Upper lobe of right lung (tissue), 1 donor: ENCODE results near the gene ADH5. TPM values are rescaled to one million over a fixed set of nuclear protein-coding genes. Genes with fewer than 3 reads are reported as not detected.

Experiments used
- ATAC-seq: fragments of 200-7000 bp; cut with Tn5 transposase; one replicate; pipeline ENCODE4 v1.9.1; 2020; ENCODE audit warnings: mild to moderate bottlenecking, moderate library complexity
- DNase-seq: peaks from one replicate; pipeline ENCODE4 v3.0.0-alpha.2; 2020
- H3K27ac ChIP-seq: fragments of 200-600 bp; one replicate; pipeline ENCODE4 v1.8.0; 2022
- H3K27me3 ChIP-seq: fragments of 200-600 bp; one replicate; pipeline ENCODE4 v1.8.0; 2022; ENCODE audit warnings: mild to moderate bottlenecking
- H3K36me3 ChIP-seq: fragments of 200-600 bp; one replicate; pipeline ENCODE4 v1.8.0; 2022
- H3K4me1 ChIP-seq: fragments of 200-600 bp; one replicate; pipeline ENCODE4 v1.8.0; 2022
- H3K4me3 ChIP-seq: fragments of 200-600 bp; one replicate; pipeline ENCODE4 v1.8.0; 2022; ENCODE audit warnings: mild to moderate bottlenecking
- H3K9me3 ChIP-seq: fragments of 200-600 bp; one replicate; pipeline ENCODE4 v1.8.0; 2022
- intact Hi-C: fragments of 100-400 bp; cut with DNase I; formaldehyde crosslinking; loops from one replicate; pipeline ENCODE4 v1.11.0; 2022
- total RNA-seq: library from RNA; stranded (reverse); fragmentation: NEBNext Ultra II Directional; extraction: Animal tissue kit (Norgen Biotek cat#: 25700); gene quantifications from one replicate; pipeline ENCODE4 v1.2.1, GENCODE V29; 2021
- TF ChIP-seq, protein P1 (sequence below): fragments of 200-600 bp; IDR thresholded peaks from one replicate; pipeline ENCODE4 v1.8.0; 2022; ENCODE audit warnings: antibody characterized with exemption
- donor health status: DM: no; HTN: yes; CAD: no; lungs with severe emphysema.

ADH5 gene
- total RNA-seq, 1 donor from 2014 or later, result 166 TPM

DNA sequence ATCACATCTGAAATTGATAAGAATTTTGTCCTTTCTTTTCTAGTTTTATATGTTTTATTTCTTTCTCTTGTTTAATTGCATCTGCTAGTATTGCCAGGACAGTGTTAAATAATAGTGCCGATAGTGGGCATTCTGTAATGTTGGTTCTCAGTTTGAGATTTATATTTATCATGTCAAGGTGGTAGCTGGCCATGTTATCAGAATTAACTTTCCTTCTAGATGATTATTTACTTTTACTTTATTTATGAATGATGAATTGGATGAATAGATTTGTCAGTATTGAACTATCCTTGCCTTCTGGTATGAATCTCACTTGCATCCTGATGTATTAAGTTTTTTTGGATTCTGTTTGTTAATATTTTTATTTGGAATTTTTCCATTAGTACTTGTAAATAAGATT lies 50.4 kb downstream of the ADH5 start:
- Histone ChIP-seq H3K9me3 (peaks cover 4% of the 10 kb centered on the region), H3K4me1 (no peaks in the 10 kb centered on the region), H3K4me3 (no peak overlapping the region), H3K27me3 (no peaks in the 10 kb centered on the region), H3K27ac (no peak overlapping the region), H3K36me3 (no peaks in the 10 kb centered on the region)
- intact Hi-C loops, result no loop called here
- ATAC-seq, result no peak
- TF ChIP-seq, protein P1, sequence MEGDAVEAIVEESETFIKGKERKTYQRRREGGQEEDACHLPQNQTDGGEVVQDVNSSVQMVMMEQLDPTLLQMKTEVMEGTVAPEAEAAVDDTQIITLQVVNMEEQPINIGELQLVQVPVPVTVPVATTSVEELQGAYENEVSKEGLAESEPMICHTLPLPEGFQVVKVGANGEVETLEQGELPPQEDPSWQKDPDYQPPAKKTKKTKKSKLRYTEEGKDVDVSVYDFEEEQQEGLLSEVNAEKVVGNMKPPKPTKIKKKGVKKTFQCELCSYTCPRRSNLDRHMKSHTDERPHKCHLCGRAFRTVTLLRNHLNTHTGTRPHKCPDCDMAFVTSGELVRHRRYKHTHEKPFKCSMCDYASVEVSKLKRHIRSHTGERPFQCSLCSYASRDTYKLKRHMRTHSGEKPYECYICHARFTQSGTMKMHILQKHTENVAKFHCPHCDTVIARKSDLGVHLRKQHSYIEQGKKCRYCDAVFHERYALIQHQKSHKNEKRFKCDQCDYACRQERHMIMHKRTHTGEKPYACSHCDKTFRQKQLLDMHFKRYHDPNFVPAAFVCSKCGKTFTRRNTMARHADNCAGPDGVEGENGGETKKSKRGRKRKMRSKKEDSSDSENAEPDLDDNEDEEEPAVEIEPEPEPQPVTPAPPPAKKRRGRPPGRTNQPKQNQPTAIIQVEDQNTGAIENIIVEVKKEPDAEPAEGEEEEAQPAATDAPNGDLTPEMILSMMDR, result no peak
- no peak for DNase-seq

DNA sequence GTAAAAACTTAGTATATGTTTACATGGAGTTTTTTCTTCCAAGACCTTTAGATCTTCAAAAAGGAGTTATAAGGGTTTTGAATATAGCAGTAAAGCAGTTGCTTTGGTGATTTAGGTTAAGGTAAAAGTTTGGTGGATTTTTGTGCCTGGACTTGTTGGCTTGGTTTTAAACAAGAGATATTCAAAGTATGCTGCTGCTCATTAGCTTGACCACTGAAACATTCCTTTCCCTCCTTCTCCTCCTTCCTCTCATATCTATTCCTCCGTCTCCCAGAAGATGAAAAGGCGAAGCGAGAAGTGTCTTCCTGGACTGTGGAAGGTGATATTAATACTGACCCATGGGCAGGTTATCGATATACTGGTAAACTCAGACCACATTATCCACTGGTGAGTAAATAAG lies 54.6 kb downstream of the ADH5 start:
- Histone ChIP-seq H3K4me3 (no peak overlapping the region), H3K4me1 (peaks cover 1% of the 10 kb centered on the region), H3K27ac (no peak overlapping the region), H3K27me3 (no peaks in the 10 kb centered on the region), H3K36me3 (no peaks in the 10 kb centered on the region), H3K9me3 (peaks cover 4% of the 10 kb centered on the region)
- ATAC-seq (no peak), DNase-seq (no peak)
- intact Hi-C loops, result no loop called here
- TF ChIP-seq, protein P1, result no peak

- H3K4me3 ChIP-seq, result no peak overlapping the region
- peaks cover 9% of the 10 kb centered on the region for H3K4me1 ChIP-seq
- ATAC-seq, result no peak
- H3K36me3 ChIP-seq, result no peaks in the 10 kb centered on the region
- TF ChIP-seq, protein P1, result no peak
- no peaks in the 10 kb centered on the region for H3K27me3 ChIP-seq
- no peak for DNase-seq
- H3K27ac ChIP-seq, result no peak overlapping the region
- intact Hi-C loops, result no loop called here
- H3K9me3 ChIP-seq, result no peaks in the 10 kb centered on the region
These were observed 58.7 kb downstream of the ADH5 start for GRCh38 chr4:99029852-99030251.

DNA sequence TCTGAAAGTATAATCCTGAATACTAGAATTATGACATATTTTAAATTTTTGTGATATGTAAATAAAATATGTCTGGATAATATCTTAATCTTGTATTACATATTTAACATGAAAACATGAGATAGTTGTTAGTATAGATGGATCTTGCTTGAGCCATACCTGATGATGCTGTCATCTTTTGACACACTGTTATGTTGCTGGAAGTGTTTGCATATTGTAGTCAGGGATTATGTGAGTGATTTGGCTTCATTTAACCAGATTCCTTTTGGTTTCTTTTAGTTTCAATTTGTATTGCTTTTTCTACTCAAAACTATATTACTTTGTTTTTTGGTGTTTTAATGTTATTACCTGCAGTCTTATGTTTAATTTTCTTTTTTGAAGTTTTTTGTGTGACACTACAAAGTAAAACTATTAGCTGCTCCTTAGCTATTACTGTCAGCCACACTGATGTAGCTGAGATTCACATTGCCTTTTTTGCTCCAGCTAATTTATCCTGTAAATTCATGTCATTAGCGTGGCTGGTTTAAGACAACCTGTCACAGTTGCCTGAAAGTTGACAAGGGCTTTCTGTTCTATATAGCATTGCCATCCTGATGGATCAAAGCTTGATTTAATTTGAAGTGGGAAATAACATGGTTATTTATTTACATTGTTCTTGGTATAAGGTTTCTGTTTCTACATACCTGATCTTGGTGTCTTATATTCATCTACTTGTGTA lies 59.4 kb downstream of the ADH5 start:
- intact Hi-C loops, result no loop called here
- TF ChIP-seq, protein P1, result no peak
- no peak for DNase-seq
- Histone ChIP-seq H3K9me3 (no peaks in the 10 kb centered on the region), H3K4me1 (peaks cover 9% of the 10 kb centered on the region), H3K36me3 (no peaks in the 10 kb centered on the region), H3K27ac (no peak overlapping the region), H3K27me3 (no peaks in the 10 kb centered on the region), H3K4me3 (no peak overlapping the region)
- ATAC-seq, result no peak

GRCh38 chr4:99028187-99028586 lies 60.4 kb downstream of the ADH5 start:
- TF ChIP-seq, protein P1, result no peak
- ATAC-seq, result no peak
- intact Hi-C loops, result no loop called here

More at GRCh38 chr4:99028187-99028586, 60.4 kb downstream of the ADH5 start:
- peaks cover 9% of the 10 kb centered on the region for H3K4me1 ChIP-seq
- H3K27me3 ChIP-seq, result no peaks in the 10 kb centered on the region
- H3K27ac ChIP-seq, result no peak overlapping the region
- DNase-seq, result no peak
- H3K9me3 ChIP-seq, result no peaks in the 10 kb centered on the region
- no peak overlapping the region for H3K4me3 ChIP-seq
- H3K36me3 ChIP-seq, result no peaks in the 10 kb centered on the region
